OCI-LY7 (cell line): Measurements from ENCODE around the gene CARM1. TPM values are rescaled to one million over a fixed set of nuclear protein-coding genes. Genes with fewer than 3 reads are reported as not detected.

Experiments
- BruUV-seq: library from RNA; stranded (reverse); fragments of 400-500 nt; replicated peaks from 2 replicates; lab custom pipeline; 2021; lab: Mats Ljungman, UMichigan
- CTCF ChIA-PET: fragments of 300-600 bp; sonication (Branson Sonifier 250); formaldehyde crosslinking; loops from one replicate; lab custom pipeline; 2022; ENCODE audit warnings: antibody characterized with exemption; ENCODE audit not compliant: unreplicated experiment; lab: Charles Lee
- POLR2A ChIA-PET: fragments of 300-600 bp; sonication (Branson Sonifier 250); formaldehyde crosslinking; loops from one replicate; lab custom pipeline; 2022; ENCODE audit warnings: antibody characterized with exemption; lab: Charles Lee
- DNase-seq: peaks from one replicate; pipeline ENCODE4 v3.0.0-alpha.2; 2015; ENCODE audit warnings: low spot score
- H2AFZ ChIP-seq: fragments of 200-600 bp; sonication (generic), shearing (Covaris generic); 2 replicates; pipeline ENCODE4 v1.6.1; 2014; ENCODE audit warnings: mild to moderate bottlenecking, antibody characterized with exemption, low read length, moderate library complexity
- H3K27ac ChIP-seq: fragments of 200-600 bp; sonication (generic); 2 replicates; pipeline ENCODE4 v1.5.1; 2014; ENCODE audit warnings: mixed run types, low read depth, mild to moderate bottlenecking, moderate library complexity, low read length, inconsistent platforms; ENCODE audit not compliant: poor library complexity, severe bottlenecking
- H3K36me3 ChIP-seq: fragments of 200-600 bp; sonication (generic); 2 replicates; pipeline ENCODE4 v1.6.1; 2014; ENCODE audit warnings: mild to moderate bottlenecking, antibody characterized with exemption, low read length, moderate library complexity, mixed read lengths; ENCODE audit not compliant: insufficient read depth
- H3K4me1 ChIP-seq: fragments of 200-600 bp; sonication (generic); 2 replicates; pipeline ENCODE4 v1.5.1; 2014; ENCODE audit warnings: mild to moderate bottlenecking, low read length; ENCODE audit not compliant: insufficient read depth, poor library complexity, severe bottlenecking
- H3K4me2 ChIP-seq: fragments of 200-600 bp; sonication (generic); 2 replicates; pipeline ENCODE4 v1.6.1; 2014; ENCODE audit warnings: mild to moderate bottlenecking, low read length
- H3K4me3 ChIP-seq: fragments of 200-600 bp; sonication (generic); 2 replicates; pipeline ENCODE4 v1.5.1; 2014; ENCODE audit warnings: mild to moderate bottlenecking, low read depth, low read length; ENCODE audit not compliant: poor library complexity, severe bottlenecking
- H3K79me2 ChIP-seq: fragments of 200-600 bp; sonication (generic); 2 replicates; pipeline ENCODE4 v1.6.1; 2016; ENCODE audit warnings: low read depth, mild to moderate bottlenecking, low read length, moderate library complexity, mixed read lengths; ENCODE audit not compliant: insufficient read depth
- H3K9me2 ChIP-seq: fragments of 200-600 bp; sonication (generic); 2 replicates; pipeline ENCODE4 v1.6.1; 2016; ENCODE audit warnings: mild to moderate bottlenecking, low read length, mixed read lengths; ENCODE audit not compliant: insufficient read depth
- H3K9me3 ChIP-seq: fragments of 200-600 bp; sonication (generic); 2 replicates; pipeline ENCODE4 v1.6.1; 2014; ENCODE audit warnings: mild to moderate bottlenecking, mixed run types, low read length, mixed read lengths
- H4K20me1 ChIP-seq: fragments of 200-600 bp; sonication (generic); 2 replicates; pipeline ENCODE4 v1.6.1; 2014; ENCODE audit warnings: mild to moderate bottlenecking, antibody characterized with exemption, low read length, moderate library complexity, mixed read lengths; ENCODE audit not compliant: insufficient read depth
- CTCF ChIP-seq: fragments of 200-600 bp; sonication (generic); conservative IDR thresholded peaks from 2 replicates; pipeline ENCODE4 v1.5.1; 2014; ENCODE audit warnings: mild to moderate bottlenecking, antibody characterized with exemption, low read length, moderate library complexity, mixed read lengths
- EZH2phosphoT487 ChIP-seq: fragments of 200-600 bp; sonication (generic); IDR thresholded peaks from 2 replicates; pipeline ENCODE4 v1.6.1; 2018; ENCODE audit warnings: low read depth, borderline replicate concordance, mild to moderate bottlenecking, mixed run types, antibody characterized with exemption, low read length, moderate library complexity, mixed read lengths
- intact Hi-C: fragments of 100-400 bp; cut with micrococcal nuclease; formaldehyde crosslinking; loops from one replicate; pipeline ENCODE4 v1.10.0; 2022; ENCODE audit not compliant: unreplicated experiment
- total RNA-seq, 2 experiments: library from RNA; depleted of rRNA in 1 of 2; stranded (reverse); fragments of >200 nt in 1 of 2; shearing (Covaris generic) in 1 of 2; gene quantifications; 2 replicates each; pipeline ENCODE4 v1.2.3, GENCODE V29; 2014 to 2022

CARM1 gene
- total RNA-seq, 2 experiments from 2014 or later = 41.2 to 107 TPM

GRCh38 chr19:10963865-10964264 lies 92.5 kb downstream of the CARM1 start:
- ChIA-PET POLR2A (interaction anchor here (0.7 to 1.2 kb wide), 5 partner anchors 12 to 24 kb away, joined by 3 to 7 read pairs (median 4); no protein-coding TSS in a partner anchor), CTCF (interaction anchor here (0.6 kb wide), 1 partner anchor 123 kb away, joined by 3 read pairs; no protein-coding TSS in a partner anchor)
- peak overlapping the region; percentile 76 for H3K4me2 ChIP-seq
- peak overlapping the region; percentile 87 for H3K4me3 ChIP-seq
- DNase-seq = no peak
- H3K9me3 ChIP-seq = no peaks in the 10 kb centered on the region
- peaks cover 68% of the 10 kb centered on the region for H3K4me1 ChIP-seq
- H3K27ac ChIP-seq = peak overlapping the region; percentile 99
- TF ChIP-seq EZH2phosphoT487 (no peak), CTCF (no peak)
- H3K9me2 ChIP-seq = no peaks in the 10 kb centered on the region
- peaks cover 46% of the 10 kb centered on the region for H3K36me3 ChIP-seq
- intact Hi-C loops = loop anchor here (1.0 kb wide), 1 partner anchor 16 kb away; no protein-coding TSS in a partner anchor
- BruUV-seq = no TSS peak
- H3K79me2 ChIP-seq = peaks cover 85% of the 10 kb centered on the region
- H4K20me1 ChIP-seq = no peaks in the 10 kb centered on the region
- H2AFZ ChIP-seq = no peak overlapping the region

- intact Hi-C loops = loop anchor here (5.0 kb wide), 1 partner anchor 373 kb away; no protein-coding TSS in a partner anchor
- Histone ChIP-seq H3K27ac (peak overlapping the region; percentile 99), H3K9me2 (no peaks in the 10 kb centered on the region), H4K20me1 (no peaks in the 10 kb centered on the region), H3K4me2 (peak overlapping the region; percentile 76), H3K4me3 (peak overlapping the region; percentile 87), H3K36me3 (peaks cover 50% of the 10 kb centered on the region), H3K79me2 (peaks cover 91% of the 10 kb centered on the region), H3K4me1 (peaks cover 73% of the 10 kb centered on the region), H2AFZ (no peak overlapping the region), H3K9me3 (no peaks in the 10 kb centered on the region)
- ChIA-PET CTCF (no interaction called here), POLR2A (interaction anchor here (1.3 to 4.2 kb wide), 2 partner anchors 11 to 14 kb away, joined by 4 to 43 read pairs; no protein-coding TSS in a partner anchor)
- TF ChIP-seq CTCF (peak; percentile 82), EZH2phosphoT487 (no peak)
- BruUV-seq = no TSS peak
- DNase-seq = no peak
Observed at GRCh38 chr19:10964903-10965302, 93.5 kb downstream of the CARM1 start.

GRCh38 chr19:10965398-10965797 lies 94.0 kb downstream of the CARM1 start:
- Histone ChIP-seq H3K27ac (peak overlapping the region; percentile 99), H3K9me3 (no peaks in the 10 kb centered on the region), H3K4me1 (peaks cover 74% of the 10 kb centered on the region), H2AFZ (no peak overlapping the region), H3K79me2 (peaks cover 92% of the 10 kb centered on the region), H3K36me3 (peaks cover 54% of the 10 kb centered on the region), H3K9me2 (no peaks in the 10 kb centered on the region), H3K4me2 (peak overlapping the region; percentile 76), H4K20me1 (no peaks in the 10 kb centered on the region), H3K4me3 (peak overlapping the region; percentile 87)
- BruUV-seq = no TSS peak
- TF ChIP-seq CTCF = no peak
- no peak for TF ChIP-seq EZH2phosphoT487
- POLR2A ChIA-PET = interaction anchor here (1.3 to 4.2 kb wide), 3 partner anchors 10 to 14 kb away, joined by 4 to 43 read pairs (median 11); no protein-coding TSS in a partner anchor
- CTCF ChIA-PET = no interaction called here
- intact Hi-C loops = loop anchor here (5.0 kb wide), 1 partner anchor 373 kb away; no protein-coding TSS in a partner anchor
- no peak for DNase-seq
